SK-N-MC (cell line): ENCODE data around the gene GPR151.

Experiments used
- EZH2 ChIP-seq: fragments of 200-600 bp; sonication (generic); IDR thresholded peaks from one replicate; pipeline ENCODE4 v1.6.1; 2017; ENCODE audit warnings: antibody characterized with exemption
- FOXP2 ChIP-seq: optimal IDR thresholded peaks from 2 replicates; pipeline ENCODE3; 2011; ENCODE audit warnings: mild to moderate bottlenecking, moderate library complexity; ENCODE audit not compliant: insufficient read depth; ENCODE audit errors: extremely low read length, control extremely low read depth
- POLR2AphosphoS5 ChIP-seq: IDR thresholded peaks from 2 replicates; pipeline ENCODE4 v1.6.1; 2012; ENCODE audit warnings: mild to moderate bottlenecking, low read depth, low read length, borderline replicate concordance

GRCh38 chr5:146562461-146562860 lies 46.5 kb upstream of the GPR151 start:
- TF ChIP-seq POLR2AphosphoS5 (no peak), EZH2 (no peak), FOXP2 (no peak)
